ENCODE data around the gene C1QTNF3. TPM values are rescaled to one million over a fixed set of nuclear protein-coding genes. Genes with fewer than 3 reads are reported as not detected.
"Not testable (repeated sequence)": the region's sequence is repeated elsewhere in the genome, so short reads cannot be mapped to it uniquely, and the experiment has no call there.

Gene C1QTNF3, protein sequence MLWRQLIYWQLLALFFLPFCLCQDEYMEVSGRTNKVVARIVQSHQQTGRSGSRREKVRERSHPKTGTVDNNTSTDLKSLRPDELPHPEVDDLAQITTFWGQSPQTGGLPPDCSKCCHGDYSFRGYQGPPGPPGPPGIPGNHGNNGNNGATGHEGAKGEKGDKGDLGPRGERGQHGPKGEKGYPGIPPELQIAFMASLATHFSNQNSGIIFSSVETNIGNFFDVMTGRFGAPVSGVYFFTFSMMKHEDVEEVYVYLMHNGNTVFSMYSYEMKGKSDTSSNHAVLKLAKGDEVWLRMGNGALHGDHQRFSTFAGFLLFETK
- 1.5 and 1.7 TPM in 2 replicates for total RNA-seq

GRCh38 chr5:34043099-34043876, at the start of gene C1QTNF3:
TSS of gene C1QTNF3 (minus strand) at chr5:34043213. CDS start at chr5:34043125, 88 bp downstream.
- intact Hi-C loops (cut with micrococcal nuclease), result no loop called here
- Mint-ChIP-seq H3K27me3 (ENCODE audit: low read depth) (no peaks in the 10 kb centered on the region), H3K4me1 (ENCODE audit: low read depth) (no peaks in the 10 kb centered on the region), H3K27ac (no peak within 1 kb of the TSS), H3K4me3 (ENCODE audit: low read depth) (no peak within 1 kb of the TSS), H3K36me3 (ENCODE audit: low read depth) (peaks cover 4% of the 10 kb centered on the region), H3K9me3 (no peaks in the 10 kb centered on the region)
- no peak for DNase-seq (ENCODE audit: low spot score)

GRCh38 chr5:34091039-34091438, 48.0 kb upstream of the C1QTNF3 start:
- H3K9me3 Mint-ChIP-seq; H3K36me3 Mint-ChIP-seq (ENCODE audit: low read depth); H3K27me3 Mint-ChIP-seq (ENCODE audit: low read depth); DNase-seq (ENCODE audit: low spot score); H3K4me3 Mint-ChIP-seq (ENCODE audit: low read depth); H3K4me1 Mint-ChIP-seq (ENCODE audit: low read depth); intact Hi-C loops (cut with micrococcal nuclease); H3K27ac Mint-ChIP-seq: not testable (repeated sequence)

GRCh38 chr5:34089802-34090201, 46.8 kb upstream of the C1QTNF3 start:
- H3K4me1 Mint-ChIP-seq (ENCODE audit: low read depth); H3K4me3 Mint-ChIP-seq (ENCODE audit: low read depth); H3K36me3 Mint-ChIP-seq (ENCODE audit: low read depth); H3K27ac Mint-ChIP-seq; intact Hi-C loops (cut with micrococcal nuclease); H3K27me3 Mint-ChIP-seq (ENCODE audit: low read depth); H3K9me3 Mint-ChIP-seq; DNase-seq (ENCODE audit: low spot score): not testable (repeated sequence)

DNA sequence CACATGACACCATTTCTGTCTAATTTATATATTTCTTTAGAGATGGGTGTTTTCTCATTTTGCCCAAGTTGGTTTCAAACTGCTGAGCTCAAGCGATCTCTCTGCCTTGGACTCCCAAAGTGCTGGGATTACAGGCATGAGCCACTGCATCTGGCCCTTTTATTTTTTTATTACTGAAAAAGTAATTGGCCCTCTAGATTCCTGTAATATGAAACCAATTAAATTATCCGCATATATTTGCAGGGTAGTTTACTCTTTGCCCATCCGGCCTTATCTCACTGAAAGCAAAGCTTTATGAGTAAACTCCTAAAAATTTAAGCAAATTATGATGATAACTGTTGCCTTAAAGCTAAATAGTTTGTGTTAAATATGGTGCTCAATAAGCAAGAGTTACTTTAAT, 44.7 kb upstream of the C1QTNF3 start:
- H3K4me1 Mint-ChIP-seq (ENCODE audit: low read depth); H3K9me3 Mint-ChIP-seq; H3K4me3 Mint-ChIP-seq (ENCODE audit: low read depth); intact Hi-C loops (cut with micrococcal nuclease); DNase-seq (ENCODE audit: low spot score); H3K27me3 Mint-ChIP-seq (ENCODE audit: low read depth); H3K27ac Mint-ChIP-seq; H3K36me3 Mint-ChIP-seq (ENCODE audit: low read depth): not testable (repeated sequence)

- H3K4me3 Mint-ChIP-seq (ENCODE audit: low read depth); H3K27me3 Mint-ChIP-seq (ENCODE audit: low read depth); intact Hi-C loops (cut with micrococcal nuclease); DNase-seq (ENCODE audit: low spot score); H3K9me3 Mint-ChIP-seq; H3K36me3 Mint-ChIP-seq (ENCODE audit: low read depth); H3K27ac Mint-ChIP-seq; H3K4me1 Mint-ChIP-seq (ENCODE audit: low read depth): not testable (repeated sequence)
Measured at GRCh38 chr5:34083898-34084297, 40.9 kb upstream of the C1QTNF3 start.

- H3K9me3 Mint-ChIP-seq; H3K4me3 Mint-ChIP-seq (ENCODE audit: low read depth); intact Hi-C loops (cut with micrococcal nuclease); H3K4me1 Mint-ChIP-seq (ENCODE audit: low read depth); H3K36me3 Mint-ChIP-seq (ENCODE audit: low read depth); H3K27ac Mint-ChIP-seq; DNase-seq (ENCODE audit: low spot score); H3K27me3 Mint-ChIP-seq (ENCODE audit: low read depth): not testable (repeated sequence)
Measured at GRCh38 chr5:34079505-34079904, 36.5 kb upstream of the C1QTNF3 start.

DNA sequence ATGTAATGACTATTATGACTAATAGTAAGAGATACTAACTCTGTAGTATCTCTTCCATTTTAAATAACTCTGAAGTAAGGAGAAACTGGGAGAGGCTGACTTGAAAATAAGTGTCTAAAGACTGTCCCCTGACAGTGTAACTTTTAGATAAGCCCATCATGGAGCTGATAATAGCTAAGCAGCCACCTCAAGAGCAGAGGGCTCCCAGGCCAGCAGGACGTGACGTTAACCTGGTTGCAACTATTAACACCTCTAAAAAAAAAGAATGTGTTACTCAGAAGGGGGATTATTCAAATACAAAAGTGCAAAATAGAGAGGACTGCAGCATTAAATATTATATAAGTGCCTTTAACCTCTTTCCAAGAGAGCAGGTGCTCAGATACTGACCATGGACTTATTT, 34.6 kb upstream of the C1QTNF3 start:
- H3K36me3 Mint-ChIP-seq (ENCODE audit: low read depth); H3K9me3 Mint-ChIP-seq; H3K4me1 Mint-ChIP-seq (ENCODE audit: low read depth); H3K27ac Mint-ChIP-seq; DNase-seq (ENCODE audit: low spot score); H3K4me3 Mint-ChIP-seq (ENCODE audit: low read depth); H3K27me3 Mint-ChIP-seq (ENCODE audit: low read depth); intact Hi-C loops (cut with micrococcal nuclease): not testable (repeated sequence)

DNA sequence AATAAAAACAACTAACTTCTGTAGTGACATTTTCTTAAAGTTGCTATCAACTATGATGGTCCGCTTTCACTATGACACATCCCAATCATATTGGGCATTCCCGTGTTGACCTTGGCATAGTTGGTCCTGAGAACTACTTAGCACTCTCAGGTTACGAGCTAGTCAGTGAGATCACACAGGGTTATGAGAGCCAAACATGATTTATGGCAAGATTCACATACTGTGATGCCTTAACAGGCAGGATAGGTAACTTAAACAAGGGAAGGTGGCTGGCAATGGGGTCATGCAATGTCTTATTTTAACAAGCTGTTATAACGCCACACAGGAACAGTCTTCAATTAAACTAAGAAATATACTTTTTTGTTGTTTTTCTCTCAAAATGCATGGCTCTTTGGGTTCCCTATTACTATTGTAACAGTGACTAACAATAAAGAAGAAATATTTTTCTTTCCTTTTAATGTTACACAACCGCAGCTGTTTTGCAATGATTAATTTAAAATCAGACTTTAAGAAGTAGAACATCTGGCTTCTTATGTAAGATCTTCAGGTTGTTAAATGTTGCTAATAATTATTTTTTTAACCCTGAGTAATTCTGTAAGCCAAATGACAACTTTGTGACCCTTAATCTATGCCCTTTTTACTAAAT, 33.8 kb upstream of the C1QTNF3 start:
- H3K4me1 Mint-ChIP-seq (ENCODE audit: low read depth); intact Hi-C loops (cut with micrococcal nuclease); DNase-seq (ENCODE audit: low spot score); H3K9me3 Mint-ChIP-seq; H3K4me3 Mint-ChIP-seq (ENCODE audit: low read depth); H3K27ac Mint-ChIP-seq; H3K36me3 Mint-ChIP-seq (ENCODE audit: low read depth); H3K27me3 Mint-ChIP-seq (ENCODE audit: low read depth): not testable (repeated sequence)

DNA sequence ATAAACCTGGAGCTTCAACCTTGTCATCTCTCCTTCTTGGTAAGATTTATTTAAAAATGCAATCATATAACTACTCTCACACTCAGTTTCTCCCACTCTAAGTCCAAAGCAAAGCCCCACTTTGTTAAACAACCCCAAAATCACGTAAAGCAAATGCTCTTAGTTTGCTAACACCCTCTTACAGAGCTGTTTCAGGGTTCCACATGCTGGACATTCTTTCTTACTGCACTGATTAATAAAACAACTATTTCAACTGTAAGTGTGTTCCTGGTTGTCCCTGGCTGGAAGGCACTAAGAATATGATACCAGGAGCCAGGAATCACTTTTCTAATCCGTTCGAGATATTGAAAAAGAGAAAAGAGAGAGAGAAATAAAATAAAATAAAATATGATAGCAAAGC, 31.5 kb upstream of the C1QTNF3 start:
- DNase-seq (ENCODE audit: low spot score); H3K9me3 Mint-ChIP-seq; intact Hi-C loops (cut with micrococcal nuclease); H3K27me3 Mint-ChIP-seq (ENCODE audit: low read depth); H3K36me3 Mint-ChIP-seq (ENCODE audit: low read depth); H3K27ac Mint-ChIP-seq; H3K4me1 Mint-ChIP-seq (ENCODE audit: low read depth); H3K4me3 Mint-ChIP-seq (ENCODE audit: low read depth): not testable (repeated sequence)

GRCh38 chr5:34074071-34074470, 31.1 kb upstream of the C1QTNF3 start:
- intact Hi-C loops (cut with micrococcal nuclease); DNase-seq (ENCODE audit: low spot score); H3K4me1 Mint-ChIP-seq (ENCODE audit: low read depth); H3K27ac Mint-ChIP-seq; H3K27me3 Mint-ChIP-seq (ENCODE audit: low read depth); H3K4me3 Mint-ChIP-seq (ENCODE audit: low read depth); H3K36me3 Mint-ChIP-seq (ENCODE audit: low read depth); H3K9me3 Mint-ChIP-seq: not testable (repeated sequence)

DNA sequence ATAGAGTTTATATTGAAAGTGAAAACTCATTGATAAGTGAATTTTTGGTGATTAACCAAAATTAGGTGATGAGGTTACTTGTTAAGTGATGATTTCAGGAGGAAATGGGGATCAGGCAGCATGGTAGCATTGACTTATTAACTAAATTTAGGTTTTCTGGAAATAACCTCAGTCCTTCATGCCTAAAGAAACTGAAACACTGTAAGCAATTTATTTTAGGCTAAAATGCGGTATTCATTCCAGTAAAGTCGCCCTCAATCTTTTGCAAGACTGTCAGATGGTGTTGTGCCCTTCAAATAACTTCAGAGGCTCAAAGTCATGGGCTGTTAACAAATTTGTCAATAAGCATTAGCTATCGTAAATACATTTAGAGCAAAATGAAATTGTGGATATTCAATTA, 27.6 kb upstream of the C1QTNF3 start:
- H3K4me3 Mint-ChIP-seq (ENCODE audit: low read depth); H3K27me3 Mint-ChIP-seq (ENCODE audit: low read depth); DNase-seq (ENCODE audit: low spot score); intact Hi-C loops (cut with micrococcal nuclease); H3K4me1 Mint-ChIP-seq (ENCODE audit: low read depth); H3K27ac Mint-ChIP-seq; H3K36me3 Mint-ChIP-seq (ENCODE audit: low read depth); H3K9me3 Mint-ChIP-seq: not testable (repeated sequence)

DNA sequence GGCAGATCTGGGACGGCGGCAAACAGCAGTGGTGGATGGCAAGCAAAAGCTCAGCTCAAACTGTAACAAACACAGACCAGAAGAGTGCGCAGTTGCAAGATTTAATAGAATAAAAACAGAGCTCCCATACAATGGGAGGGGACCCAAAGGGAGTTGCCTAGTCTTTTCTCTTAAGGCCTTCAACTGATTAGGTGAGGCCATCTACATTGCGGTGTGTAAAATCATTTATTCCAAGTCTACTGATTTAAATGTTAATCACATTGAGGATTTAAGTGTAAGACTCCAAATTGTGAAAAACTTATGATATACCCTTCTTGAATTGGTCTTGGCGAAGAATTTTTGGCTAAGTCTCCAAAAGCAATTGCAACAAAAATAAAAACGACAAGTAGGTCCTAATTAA, 21.6 kb upstream of the C1QTNF3 start:
- intact Hi-C loops (cut with micrococcal nuclease), result no loop called here
- Mint-ChIP-seq H3K4me1 (ENCODE audit: low read depth) (no peaks in the 10 kb centered on the region), H3K36me3 (ENCODE audit: low read depth) (peaks cover 27% of the 10 kb centered on the region), H3K27ac (no peak overlapping the region), H3K9me3 (peaks cover 8% of the 10 kb centered on the region), H3K27me3 (ENCODE audit: low read depth) (no peaks in the 10 kb centered on the region), H3K4me3 (ENCODE audit: low read depth) (no peak overlapping the region)
- no peak for DNase-seq (ENCODE audit: low spot score)

DNA sequence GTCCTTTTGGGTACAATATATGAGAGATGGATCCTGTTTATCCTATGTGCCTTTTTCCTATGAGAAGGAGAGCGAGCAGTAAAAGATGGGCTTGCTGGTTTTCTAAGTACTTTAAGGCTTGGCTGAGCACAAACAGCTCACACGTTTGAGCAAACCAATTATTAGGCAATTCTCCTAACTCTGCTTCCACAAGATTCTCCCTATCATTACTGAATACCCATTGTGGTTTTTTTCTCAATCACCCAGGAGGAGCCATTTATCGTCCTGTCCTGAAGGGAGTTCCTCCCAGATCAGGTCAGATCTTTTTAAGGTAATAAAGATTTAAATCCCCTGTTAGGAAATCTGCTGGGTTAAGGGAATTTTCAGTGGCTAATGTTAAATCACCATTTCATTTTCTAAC, 19.4 kb upstream of the C1QTNF3 start:
- Mint-ChIP-seq H3K36me3 (ENCODE audit: low read depth) (peaks cover 27% of the 10 kb centered on the region), H3K9me3 (peaks cover 8% of the 10 kb centered on the region), H3K27me3 (ENCODE audit: low read depth) (no peaks in the 10 kb centered on the region), H3K27ac (no peak overlapping the region), H3K4me3 (ENCODE audit: low read depth) (no peak overlapping the region), H3K4me1 (ENCODE audit: low read depth) (no peaks in the 10 kb centered on the region)
- DNase-seq (ENCODE audit: low spot score), result no peak
- intact Hi-C loops (cut with micrococcal nuclease), result no loop called here
